Measurements from ENCODE around the gene FARSA.
"Not testable (repeated sequence)": the region's sequence is repeated elsewhere in the genome, so short reads cannot be mapped to it uniquely, and the experiment has no call there.

Gene FARSA

DNA sequence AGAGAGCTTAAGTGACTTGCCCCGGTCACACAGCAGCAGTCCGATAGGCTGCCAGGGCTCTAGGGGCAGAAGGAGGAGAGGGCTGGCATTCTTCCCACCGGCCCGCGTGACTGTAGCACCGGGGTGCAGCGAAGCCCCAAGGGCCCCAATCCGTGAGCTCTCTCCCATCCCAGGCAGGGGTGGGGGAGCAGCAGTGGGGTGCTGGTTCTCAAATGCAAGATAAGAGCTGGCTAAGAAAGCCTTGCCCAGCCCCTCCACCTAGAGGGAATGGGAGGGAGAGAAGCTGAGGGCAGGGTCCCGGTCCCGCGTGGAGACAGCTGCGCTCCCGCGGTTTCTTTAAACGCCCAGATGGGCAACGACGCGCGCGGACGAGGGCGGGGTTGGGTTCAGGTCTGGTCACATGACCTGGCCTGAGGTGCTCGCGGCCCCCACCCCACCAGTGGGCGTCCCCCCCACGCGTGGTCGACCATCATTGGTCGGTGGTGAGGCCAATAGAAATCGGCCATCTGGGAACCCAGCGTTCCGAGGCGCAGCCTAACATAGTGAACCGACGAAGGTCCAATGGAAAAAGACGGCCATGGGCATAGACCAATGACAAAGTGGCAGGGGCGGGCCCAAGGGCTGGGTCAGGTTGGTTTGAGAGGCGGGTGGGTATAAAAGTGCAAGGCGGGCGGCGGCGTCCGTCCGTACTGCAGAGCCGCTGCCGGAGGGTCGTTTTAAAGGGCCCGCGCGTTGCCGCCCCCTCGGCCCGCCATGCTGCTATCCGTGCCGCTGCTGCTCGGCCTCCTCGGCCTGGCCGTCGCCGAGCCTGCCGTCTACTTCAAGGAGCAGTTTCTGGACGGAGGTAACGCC, 4.6 kb upstream of the FARSA start, which contains the start of gene CALR:
Gene CALR (plus strand): TSS at position 683 of the 852 bp plus-strand sequence. CDS start 71 bp downstream, at position 754.
- DNase-seq (ENCODE audit: low spot score): peak; percentile 100

DNA sequence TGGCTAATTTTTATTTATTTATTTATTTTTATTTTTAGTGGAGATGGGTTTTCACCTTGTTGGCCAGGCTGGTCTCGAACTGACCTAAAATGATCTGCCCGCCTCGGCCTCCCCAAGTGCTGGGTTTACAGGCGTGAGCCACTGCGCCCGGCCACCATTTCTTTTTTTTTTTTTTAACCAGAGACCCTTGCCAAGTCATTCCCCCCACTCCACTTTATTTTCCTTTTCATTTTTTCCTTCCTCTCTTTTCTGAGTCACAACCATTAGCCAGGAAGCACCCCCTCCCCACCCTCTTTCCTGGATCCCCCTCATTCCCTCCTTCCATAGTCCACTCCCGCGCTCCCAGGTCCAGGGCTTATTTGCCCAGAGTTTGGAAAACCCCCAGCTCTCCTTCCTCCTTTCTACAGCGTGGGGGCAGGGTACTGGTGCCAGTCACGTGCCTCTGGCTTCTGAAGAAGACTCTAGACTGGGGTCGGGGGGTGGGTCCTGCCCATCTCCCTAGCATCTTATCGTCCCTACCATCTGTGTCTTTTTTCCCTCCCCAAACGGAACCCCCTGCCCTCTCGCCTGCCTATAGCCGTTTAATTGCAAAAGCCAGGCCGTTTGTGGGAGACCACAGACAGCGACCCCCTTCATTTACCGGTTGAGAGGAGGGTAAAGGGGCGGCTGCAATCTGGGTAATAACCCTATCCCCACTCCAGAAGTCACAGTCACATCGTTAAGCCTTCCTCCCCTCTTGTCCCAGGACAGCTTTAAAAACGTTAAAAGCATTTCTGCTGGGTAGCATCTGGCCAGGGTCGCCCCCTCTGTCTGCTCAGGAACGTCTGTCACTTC, 3.8 kb upstream of the FARSA start:
- DNase-seq (ENCODE audit: low spot score): peak; percentile 62

DNA sequence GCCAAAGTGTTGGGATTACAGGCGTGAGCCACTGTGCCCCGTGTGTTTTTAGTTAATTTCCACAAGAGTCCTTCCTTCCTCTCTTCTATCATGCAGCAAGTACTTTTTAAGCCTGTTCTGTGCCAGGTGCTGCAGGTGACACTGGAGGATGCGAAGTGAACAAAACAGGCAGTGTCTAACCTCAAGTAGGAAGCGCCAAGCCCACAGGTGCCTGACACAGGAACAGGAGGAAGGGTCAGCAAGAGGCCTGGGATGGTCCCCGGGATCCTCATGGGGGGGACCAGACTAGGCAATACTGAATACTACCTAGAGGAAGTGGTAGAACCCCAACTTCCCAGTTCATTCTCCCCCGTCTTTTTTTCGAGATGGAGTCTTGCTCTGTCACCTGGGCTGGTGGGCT, 3.1 kb upstream of the FARSA start:
- DNase-seq (ENCODE audit: low spot score): no peak

DNA sequence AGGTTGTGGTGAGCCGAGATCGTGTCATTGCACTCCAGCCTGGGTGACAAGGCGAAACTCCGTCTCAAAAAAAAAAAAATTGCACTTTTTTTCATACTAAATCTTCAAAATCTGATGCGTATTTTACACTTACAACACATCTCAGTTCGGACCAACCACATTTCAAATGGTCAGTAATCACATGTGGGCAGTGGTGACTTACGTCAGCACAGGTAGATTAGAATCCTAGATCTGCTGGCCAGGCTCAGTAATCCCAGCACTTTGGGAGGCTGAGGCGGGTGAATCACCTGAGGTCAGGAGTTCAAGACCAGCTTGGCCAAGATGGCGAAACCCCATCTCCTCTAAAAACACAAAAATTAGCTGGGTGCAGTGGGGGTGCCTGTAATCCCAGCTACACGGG, 1.6 kb upstream of the FARSA start:
- DNase-seq (ENCODE audit: low spot score): no peak

DNA sequence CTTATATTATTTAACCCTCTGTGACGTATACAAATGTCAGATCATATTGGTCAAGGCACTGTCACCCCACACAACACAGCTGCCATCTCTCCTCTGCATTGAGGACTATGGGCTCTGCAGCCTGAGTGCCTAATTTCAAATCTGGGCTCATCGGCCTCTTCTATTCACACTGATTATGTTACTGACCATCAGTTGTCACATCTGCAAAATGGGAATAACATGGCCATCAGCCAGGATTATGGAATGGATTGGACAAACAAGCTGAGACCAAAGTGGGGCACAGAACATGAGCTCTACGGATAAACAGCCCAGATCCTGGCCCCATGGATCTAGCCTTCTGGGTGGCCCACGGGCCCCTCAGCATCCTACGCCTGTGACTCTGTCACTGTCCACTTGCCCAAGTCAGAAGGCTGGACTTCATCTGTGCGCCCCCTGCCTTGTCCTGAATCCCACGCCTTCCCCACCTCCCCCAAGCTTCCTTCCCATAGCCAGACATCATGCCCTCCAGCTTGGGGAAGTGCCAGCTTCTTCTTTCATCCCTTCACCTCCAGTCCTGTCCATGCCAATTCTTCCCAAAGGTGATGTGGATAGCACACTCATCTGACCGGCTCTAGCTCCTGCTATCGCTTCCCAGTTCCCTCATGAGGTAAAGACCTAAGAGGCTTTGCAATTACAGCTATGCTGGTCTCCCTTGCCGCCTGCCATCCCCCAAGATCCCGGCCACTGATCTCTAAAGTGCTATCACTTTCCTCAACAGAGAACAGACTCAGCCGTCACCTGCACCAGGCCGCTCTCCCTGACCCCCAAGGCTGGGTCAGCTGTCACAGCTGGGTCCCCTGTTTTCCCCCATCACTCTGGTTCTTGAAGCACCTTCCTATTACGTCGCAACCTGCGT, 872 bp downstream of the FARSA start:
- peak; percentile 23 for DNase-seq (ENCODE audit: low spot score)

DNA sequence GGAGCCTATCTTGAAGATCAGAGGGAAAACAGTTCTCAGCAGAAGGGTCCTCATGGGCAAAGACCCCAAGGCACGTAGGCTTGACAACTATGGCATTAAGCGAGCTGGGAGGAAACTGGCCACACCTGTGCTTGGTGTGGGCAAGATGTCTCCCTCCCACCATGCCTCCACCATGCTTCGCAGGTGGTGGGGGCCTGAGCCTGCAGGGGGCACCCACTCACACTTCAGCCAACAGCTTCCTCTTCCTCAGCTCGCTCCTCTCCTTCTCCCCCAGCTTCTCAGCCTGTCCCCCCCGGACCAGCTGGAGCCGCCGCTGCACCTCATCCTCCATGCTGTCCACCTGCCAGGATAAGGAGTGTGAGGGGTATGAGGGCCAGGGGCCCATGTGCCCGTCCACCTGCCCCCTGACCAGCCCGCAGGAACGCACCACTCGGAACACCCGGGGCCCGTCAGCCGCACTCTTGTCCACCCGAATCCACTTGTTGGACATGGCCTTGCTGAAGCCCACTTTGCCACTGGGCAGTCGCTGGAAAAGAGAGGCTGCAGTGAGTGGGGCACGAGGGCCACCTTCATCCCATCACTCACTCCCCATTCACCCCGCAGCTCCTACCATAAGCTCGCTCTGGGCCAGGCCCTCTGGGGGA, 3.4 kb downstream of the FARSA start:
- DNase-seq (ENCODE audit: low spot score): no peak

DNA sequence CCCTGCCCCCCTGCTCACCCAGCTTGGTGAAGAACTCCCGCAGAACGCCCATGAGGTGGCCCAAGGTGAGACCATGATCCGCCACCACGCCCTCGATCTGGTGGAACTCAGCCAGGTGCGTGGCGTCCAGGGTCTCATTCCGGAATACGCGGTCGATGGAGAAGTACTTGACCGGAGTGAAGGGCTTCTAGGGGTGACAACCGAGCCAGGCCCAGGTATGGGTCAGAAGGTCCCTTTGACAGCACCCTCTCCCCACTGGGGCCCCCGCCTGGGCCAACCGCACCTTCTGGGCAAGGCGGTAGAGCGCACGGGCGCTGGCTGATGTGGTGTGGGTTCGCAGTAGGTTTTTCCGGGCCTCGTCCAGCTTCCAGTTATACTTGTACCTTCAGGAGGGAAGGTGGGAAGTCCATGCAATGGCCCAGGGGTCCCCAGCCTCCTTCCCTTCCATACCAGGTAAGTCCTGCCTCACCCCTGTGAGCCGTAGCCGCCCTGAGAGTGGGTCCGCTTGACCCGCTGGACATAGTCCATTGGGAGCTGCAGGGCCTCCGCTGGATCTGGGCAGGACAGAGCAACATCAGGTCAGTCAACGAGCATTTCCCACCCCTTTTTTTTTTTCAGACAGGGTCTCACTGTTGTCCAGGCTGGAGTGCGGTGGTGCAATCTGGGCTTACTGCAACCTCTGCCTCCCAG, 8.7 kb downstream of the FARSA start:
- DNase-seq (ENCODE audit: low spot score): no peak

DNA sequence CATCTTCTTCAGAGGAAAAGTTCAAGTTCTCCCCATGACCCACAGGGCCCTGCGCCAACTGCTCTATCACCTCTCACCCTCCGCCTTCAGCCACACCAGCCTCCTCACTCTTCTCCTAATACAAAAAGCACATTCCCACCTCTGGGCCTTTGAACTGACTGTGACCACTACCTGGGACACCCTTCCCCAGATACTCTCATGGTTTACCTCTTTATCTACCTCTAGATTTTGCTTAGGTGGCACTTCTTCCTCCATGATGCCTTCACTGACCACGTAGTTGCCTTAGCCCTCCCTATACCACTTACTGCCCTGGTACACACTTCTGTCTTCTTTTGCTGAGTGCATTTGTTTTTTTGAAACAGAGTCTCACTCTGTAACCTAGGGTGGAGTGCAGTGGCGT, 10.6 kb downstream of the FARSA start:
- DNase-seq (ENCODE audit: low spot score): no peak

DNA sequence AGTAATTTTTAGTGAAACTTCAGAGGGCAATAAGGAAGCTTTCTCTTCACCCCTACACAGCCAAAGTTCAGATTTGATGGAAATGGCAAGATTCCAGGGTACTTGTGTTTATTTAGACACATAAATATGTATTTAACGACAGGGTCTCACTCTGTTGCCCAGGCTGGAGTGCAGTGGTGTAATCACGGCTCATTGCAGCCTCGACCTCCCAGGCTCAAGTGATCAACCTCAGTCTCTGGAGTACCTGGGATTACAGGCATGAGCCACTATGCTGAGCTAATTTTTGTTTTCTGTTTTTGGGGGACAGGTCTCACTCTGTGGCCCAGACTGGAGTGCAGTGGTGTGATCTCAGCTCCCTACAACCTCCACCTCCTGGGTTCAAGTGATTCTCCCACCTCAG, 12.5 kb downstream of the FARSA start:
- no peak for DNase-seq (ENCODE audit: low spot score)

DNA sequence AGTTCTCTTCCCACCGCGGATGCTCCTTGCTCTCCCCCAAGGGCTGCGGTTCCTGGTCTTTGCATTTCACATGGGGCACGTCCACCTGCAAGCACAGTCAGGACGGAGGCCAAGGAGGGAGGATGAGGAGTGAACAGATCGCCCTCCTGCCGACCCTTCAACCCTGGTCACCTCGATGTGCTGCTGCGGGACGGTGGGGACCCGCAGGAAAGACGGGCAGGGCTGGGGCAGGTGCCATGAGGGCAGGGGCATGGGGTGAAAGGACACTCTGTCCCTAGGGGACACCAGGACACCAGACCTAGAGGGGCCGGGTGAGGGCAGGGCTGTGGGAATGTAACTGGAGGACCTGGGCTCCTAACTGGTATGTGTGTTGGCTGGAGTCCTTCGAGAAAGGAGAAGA, 15.3 kb downstream of the FARSA start:
- DNase-seq (ENCODE audit: low spot score): no peak

DNA sequence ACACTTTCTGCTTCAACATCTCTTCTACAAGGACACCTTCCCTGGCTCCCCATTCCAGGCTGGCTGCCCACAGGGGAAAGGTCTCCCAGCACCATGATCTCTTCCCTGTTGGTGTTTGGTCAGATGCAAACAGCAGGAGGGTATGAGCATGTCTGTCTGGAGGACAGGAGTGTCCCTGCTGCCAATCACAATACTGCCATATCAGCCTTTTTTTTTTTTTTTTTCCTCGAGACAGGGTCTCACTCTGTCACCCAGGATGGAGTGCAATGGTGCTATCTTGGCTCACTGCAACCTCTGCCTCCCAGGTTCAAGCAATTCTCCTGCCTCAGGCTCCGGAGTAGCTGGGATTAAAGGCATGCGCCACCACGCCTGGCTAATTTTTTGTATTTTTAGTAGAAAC, 17.7 kb downstream of the FARSA start:
- not testable (repeated sequence) for DNase-seq (ENCODE audit: low spot score)

DNA sequence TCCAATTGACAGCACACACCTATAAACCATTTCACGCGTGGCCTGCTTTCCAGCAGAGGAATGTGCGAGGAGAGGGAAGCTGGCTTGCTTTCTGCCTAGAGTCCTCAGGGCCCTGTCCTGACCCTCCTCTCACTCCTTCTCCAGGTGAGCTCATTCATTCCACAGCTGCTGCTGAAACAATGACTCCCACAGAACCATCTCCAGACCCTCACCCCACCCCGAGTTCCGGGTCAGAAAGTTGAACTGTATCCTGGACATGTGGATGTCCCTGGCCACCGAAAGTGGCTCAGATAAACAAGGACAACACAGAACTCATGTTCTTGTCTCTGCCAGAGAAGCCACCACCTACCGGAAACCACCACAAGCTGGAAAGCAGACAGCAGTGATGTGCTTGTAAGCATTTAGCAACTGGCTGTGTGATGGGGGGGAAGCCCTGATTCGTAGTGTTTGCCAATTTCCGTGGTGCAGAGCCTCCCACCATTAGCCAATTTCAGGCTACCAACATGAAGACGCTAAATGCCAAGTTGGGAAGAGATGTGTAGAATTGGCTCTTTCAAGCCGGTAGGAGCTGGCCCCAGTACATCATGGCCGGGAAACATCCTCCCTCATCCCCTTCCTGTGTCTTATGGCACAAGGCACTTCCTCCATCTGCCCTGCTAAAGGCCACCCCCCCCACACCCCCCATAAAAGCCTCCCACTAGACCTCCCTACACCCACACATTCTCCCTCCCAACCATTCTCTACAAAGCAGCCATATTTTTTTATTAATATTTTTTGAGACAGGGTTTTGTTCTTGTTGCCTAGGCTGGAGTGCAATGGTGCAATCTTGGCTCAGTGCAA, 19.4 kb downstream of the FARSA start:
- DNase-seq (ENCODE audit: low spot score): no peak

DNA sequence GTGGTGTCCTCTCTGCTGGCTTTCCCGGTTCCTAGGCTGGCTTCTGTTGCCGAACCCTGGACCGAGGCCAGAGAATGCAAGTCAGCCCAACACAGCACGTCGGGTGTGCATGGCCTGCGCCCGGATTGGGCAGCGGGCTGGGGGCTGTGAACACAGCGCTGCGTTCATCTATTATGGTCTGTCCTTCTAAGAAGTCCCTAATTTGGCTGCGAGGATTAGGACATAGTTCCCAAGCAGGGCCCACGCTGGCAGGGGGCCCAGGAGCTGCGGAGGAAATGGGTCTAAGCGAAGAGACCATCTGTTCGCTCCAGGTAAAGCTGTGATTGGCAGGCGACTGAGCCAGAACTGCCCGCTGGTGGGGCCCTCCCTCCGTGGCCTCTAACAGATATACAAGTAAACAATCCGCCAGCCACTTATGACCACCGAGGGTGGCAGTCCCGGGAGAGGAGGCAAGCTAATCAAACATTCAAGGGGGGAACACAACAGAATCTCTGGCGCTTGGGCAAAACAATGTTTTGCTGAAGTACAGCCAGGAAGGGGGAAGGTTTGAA, 20.4 kb downstream of the FARSA start:
- peak; percentile 49 for DNase-seq (ENCODE audit: low spot score)

DNA sequence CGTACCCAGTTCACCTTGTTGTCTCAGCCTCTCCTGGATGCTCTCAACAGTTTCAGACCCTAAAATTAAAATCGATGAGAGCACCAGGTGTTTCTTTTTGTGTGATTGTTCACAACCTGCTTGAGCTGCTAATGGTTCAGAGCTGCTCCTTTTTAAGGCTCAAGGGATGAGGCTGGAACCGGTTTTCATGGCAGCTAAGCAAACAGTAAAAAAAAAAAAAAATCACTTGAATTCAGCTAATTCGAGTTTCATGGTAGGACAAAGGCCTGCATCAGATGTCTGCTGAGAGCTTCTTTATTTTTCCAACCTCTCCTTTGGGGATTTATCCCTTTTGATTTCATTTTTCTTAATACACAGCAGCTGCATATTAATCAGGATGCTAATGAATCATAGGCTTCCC, 20.9 kb downstream of the FARSA start:
- no peak for DNase-seq (ENCODE audit: low spot score)

DNA sequence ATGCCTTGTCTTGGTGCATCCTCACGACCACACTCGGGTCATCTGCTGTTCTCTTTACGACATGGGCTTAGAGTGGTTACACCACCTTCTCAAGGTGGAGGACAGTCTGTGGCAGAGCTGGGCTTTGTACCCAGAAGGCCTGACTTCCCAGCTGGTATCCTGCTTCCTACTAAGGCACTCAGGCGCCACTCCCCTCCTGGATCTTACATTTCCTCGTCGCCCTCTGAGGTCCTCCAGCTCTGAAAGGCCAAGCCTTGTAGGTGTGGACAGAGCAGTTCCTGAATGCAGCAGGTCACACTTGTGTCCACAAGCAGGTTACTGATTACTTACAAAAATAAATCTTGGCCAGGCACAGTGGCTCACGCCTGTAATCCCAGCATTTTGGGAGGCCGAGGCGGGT, 26.3 kb downstream of the FARSA start:
- DNase-seq (ENCODE audit: low spot score): no peak

DNA sequence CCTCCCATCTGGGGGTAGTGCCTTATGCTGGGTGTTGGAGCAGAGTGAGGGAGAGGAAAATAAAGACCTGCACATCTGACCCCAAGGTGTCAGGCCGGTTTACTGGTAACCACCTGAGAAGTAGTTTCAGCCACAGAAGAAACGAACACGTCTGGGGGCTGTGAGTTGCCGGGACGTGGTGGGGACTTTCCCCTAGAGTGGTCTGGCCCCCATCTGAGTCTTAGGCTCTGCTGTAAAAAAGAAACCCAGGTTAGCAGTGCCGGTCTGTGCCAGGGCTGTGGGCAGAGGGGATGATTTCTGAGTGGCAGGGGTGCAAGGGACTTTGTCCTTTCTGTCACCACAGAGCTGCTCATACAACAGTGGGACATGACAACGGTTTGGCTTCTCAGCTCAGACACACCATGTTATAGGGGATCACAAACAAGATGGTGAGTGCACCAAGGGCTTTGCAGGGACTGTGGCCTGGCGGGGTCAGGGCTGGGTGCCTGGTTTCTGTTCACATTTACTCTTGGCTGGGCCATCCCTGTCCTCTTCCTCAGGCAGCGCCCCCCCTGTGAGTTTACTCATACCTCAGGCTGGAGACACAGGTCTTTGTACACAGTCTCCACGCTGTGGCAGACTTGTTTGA, 33.5 kb downstream of the FARSA start:
- no peak for DNase-seq (ENCODE audit: low spot score)

DNA sequence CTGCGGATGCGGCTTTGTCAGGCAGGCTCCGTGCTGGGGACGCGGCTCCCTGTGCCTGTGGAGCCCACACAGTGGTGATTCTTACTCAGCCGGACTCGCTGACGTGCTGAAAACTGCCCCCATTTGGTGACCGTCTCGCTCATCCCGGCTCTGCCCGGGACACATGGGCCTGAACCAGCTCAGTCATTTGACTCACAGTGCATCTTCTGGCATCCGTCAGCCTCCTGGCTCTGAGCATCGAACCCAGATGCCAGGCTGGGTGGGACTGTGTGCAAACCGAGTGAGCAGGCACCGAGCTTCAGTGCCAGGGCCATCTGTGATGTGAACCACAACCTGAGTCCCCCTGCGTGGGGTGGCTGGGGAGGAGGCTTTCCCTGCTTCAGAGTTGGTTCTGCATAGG, 37.1 kb downstream of the FARSA start:
- no peak for DNase-seq (ENCODE audit: low spot score)

DNA sequence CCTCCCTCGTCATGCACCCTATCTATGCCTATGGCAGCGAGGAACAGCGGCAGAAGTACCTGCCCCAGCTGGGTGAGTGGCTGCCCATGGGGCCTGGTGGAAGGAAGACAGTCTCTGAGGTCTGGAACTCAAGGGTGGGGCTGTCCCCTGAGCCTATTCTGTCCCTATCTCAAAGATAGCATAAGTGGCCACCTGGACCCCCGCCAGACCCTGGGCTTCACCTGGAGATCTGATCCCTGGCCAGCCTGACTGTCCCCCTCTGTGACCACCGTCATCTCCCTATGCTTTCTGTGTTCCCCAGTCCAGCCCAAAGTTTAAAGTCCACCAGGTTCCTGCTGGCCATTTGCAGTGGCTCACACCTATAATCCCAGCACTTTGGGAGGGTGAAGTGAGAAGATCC, 39.9 kb downstream of the FARSA start:
- no peak for DNase-seq (ENCODE audit: low spot score)

DNA sequence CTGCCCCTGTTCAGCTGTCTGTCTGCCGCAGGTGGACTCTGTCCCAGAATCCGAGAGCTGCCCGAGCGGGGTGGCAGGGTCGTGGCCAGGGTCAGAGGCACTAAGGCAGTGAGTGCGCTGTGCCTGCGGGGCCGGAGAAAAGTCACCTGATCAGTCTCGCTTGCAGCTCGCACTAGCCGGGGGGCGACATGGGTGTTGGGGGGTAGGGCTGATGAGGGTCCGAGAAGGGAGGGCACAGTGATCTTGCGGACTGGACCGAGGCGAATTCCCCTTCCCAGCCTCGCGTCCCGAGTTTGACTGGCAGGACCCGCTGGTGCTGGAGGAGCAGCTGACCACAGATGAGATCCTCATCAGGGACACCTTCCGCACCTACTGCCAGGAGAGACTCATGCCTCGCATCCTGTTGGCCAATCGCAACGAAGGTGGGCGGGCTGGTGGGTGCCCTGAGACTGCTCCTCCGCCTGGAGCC, 41.9 kb downstream of the FARSA start:
- DNase-seq (ENCODE audit: low spot score): no peak

Measured in hematopoietic multipotent progenitor cell treated with erythropoietin and hydrocortisone succinate and interleukin-3 and kit ligand, for 17 days (in vitro differentiated cells).